ENCODE results near the gene IL7R.

IL7R gene

DNA sequence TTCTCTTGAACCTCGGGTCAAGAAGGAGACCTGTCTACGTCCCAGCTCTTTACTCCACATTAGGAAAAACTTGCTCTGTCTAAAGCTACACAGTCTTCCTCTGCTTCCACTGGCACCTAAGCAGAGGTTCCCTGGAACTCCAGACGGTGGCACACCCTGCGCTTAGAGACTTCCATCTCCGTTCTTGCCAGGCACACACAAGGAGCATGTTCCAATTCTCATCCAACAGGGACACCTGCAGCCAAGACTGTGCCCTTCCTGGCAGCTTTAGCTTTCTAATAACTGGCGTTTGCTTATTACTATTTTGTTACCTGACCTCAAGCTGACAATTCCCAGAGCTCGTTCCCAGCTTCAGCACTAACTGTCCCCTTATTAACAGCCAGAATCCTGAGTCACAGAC is 65.8 kb downstream of the IL7R start:
- TF ChIP-seq, protein P1, sequence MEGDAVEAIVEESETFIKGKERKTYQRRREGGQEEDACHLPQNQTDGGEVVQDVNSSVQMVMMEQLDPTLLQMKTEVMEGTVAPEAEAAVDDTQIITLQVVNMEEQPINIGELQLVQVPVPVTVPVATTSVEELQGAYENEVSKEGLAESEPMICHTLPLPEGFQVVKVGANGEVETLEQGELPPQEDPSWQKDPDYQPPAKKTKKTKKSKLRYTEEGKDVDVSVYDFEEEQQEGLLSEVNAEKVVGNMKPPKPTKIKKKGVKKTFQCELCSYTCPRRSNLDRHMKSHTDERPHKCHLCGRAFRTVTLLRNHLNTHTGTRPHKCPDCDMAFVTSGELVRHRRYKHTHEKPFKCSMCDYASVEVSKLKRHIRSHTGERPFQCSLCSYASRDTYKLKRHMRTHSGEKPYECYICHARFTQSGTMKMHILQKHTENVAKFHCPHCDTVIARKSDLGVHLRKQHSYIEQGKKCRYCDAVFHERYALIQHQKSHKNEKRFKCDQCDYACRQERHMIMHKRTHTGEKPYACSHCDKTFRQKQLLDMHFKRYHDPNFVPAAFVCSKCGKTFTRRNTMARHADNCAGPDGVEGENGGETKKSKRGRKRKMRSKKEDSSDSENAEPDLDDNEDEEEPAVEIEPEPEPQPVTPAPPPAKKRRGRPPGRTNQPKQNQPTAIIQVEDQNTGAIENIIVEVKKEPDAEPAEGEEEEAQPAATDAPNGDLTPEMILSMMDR (IDR thresholded peaks at IDR 0.05), result no peak

DNA sequence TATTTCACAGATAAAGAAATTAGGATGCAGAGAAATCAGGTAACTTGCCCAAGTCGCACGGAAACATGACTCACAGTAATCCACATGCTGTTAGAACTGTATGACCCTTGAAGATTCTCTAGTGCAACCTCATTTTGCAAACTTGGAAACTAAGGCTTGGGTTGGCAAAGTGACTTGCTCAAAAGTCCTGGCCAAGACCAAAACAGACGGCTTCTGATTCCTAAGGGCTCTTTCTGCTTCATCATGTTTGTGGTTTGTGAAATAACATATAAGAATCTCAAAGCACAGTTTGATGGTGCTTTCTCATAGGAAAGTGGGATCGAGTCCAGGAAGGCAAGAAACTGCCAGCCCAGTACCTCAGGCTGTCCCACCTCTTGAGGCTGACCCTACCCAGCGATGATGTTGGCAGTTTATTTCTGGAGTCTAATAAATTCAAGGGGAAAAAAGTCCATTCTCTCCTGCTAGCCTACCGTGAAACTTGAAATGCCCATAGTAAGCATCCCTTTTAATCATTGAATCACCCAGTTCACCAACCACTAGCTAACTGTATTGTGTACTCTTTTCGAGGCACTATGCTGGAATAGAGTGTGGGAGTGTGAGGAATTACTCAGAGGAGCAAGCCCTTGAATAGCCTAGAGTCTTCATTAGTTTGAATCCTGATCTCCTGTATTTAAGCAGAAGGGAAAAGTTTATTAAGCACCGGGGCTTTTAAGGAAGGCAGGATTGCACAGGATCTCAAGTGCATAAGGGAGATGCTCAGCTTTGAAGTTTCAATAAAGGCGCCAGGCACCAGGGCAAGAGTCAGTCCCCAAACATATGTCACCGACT is 67.6 kb downstream of the IL7R start:
- TF ChIP-seq, protein P1 (IDR thresholded peaks at IDR 0.05), result no peak

- TF ChIP-seq, protein P1 (IDR thresholded peaks at IDR 0.05), result peak; percentile 81
These were observed 68.4 kb downstream of the IL7R start for GRCh38 chr5:35924950-35925722.

DNA sequence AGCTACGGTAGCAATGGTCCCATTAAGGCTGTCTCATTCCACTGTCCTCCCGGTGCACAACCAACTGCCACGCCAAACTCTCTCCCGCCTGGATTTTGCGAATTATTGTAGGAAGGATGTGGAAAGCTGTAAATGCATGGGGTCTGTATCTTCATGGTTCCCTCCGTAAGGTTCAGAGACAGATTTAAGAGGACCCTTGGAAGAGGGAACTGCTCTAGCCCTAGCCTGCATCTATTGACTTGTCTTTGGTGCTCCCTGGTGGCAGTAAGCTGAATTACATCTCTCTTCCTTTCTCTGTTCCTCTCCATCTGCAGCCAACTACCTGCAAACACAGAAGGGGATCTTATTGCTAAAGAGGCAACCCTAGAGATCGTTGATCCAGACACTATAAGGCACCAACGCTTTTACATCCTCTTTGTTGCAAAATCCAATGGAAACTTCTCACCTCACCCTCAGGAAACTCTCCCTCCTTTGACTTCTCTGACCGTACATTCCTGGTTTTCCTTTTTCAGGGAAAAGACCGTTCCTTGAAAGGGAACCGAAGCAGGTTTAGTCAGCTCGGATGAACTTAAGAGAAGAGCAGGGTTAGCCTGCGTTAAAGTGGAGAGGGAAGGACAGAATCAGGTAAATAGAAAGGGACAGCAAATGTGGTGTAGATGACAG is 69.8 kb downstream of the IL7R start:
- TF ChIP-seq, protein P1 (IDR thresholded peaks at IDR 0.05), result peak; percentile 82
